HG03558 (cell line): Measurements from ENCODE around the gene PRKCD.
A peak's percentile ranks its signal among the peaks of the same experiment; 100 is the strongest.

Experiments used
- ATAC-seq: cut with Tn5 transposase; IDR thresholded peaks from one replicate; pipeline ENCODE4 v1.9.1; 2021; ENCODE audit warnings: moderate number of reproducible peaks; ENCODE audit not compliant: unreplicated experiment; ENCODE audit errors: extremely low read depth

Gene PRKCD

GRCh38 chr3:53160660-53161449 is at the start of gene PRKCD:
Gene PRKCD (plus strand): TSS chr3:53161209. CDS start chr3:53178423, 17,214 bp downstream.
- peak; percentile 23 for ATAC-seq

- no peak for ATAC-seq
Measured at GRCh38 chr3:53111822-53112221, 49.2 kb upstream of the PRKCD start.

GRCh38 chr3:53113293-53114010 is 47.6 kb upstream of the PRKCD start:
- ATAC-seq: no peak

DNA sequence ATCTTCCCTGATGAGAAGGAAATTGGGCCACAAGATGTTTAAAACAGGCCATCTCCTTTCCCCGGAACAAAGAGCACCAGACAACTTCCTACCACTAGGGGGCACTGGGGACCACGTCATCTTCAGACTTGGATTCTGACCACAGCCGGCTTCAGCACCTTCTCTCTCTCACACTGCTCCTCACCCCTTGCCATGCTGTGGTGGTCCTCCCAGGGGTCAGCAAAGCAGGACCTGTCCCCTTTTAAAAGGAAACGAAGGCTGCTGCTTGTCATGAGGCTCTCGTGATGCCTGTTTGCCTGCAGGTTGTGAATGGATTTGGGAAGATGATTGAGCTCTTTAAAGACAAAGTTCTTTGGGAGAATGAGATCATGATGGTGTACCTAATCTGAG is 47.0 kb upstream of the PRKCD start:
- ATAC-seq: no peak

DNA sequence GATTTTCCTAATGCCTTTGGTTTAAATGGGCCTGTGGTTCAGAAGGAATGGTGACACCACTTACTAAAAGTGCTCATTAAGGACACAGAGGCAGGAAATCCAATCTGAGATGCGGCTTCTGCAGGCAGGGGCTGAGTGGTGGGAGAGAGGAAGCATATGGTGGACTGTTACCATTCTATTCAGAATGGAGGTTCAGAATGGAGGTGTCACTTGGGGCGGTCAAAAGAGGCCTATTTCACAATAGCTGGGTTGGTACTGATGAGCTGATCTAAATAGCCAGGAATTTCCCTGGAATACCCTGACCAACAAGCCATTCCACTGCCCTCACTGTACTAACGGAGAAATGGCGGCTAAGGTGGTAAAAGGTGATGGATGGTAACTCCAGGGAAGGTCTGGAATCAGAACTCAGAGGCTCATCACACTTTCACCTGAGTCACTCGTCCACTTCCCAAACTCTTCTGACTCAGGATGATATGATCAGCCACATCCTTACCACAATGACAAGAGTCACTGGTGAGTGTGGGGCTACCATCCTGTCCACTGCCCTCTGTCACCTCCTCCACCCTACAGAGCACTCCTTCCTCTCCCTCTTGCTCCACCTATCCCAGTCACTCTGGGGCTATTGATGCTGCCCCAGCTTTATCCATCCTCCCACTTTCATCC is 46.5 kb upstream of the PRKCD start:
- ATAC-seq: no peak

GRCh38 chr3:53116956-53117355 is 44.1 kb upstream of the PRKCD start:
- ATAC-seq: no peak

GRCh38 chr3:53120336-53120735 is 40.7 kb upstream of the PRKCD start:
- ATAC-seq: no peak

DNA sequence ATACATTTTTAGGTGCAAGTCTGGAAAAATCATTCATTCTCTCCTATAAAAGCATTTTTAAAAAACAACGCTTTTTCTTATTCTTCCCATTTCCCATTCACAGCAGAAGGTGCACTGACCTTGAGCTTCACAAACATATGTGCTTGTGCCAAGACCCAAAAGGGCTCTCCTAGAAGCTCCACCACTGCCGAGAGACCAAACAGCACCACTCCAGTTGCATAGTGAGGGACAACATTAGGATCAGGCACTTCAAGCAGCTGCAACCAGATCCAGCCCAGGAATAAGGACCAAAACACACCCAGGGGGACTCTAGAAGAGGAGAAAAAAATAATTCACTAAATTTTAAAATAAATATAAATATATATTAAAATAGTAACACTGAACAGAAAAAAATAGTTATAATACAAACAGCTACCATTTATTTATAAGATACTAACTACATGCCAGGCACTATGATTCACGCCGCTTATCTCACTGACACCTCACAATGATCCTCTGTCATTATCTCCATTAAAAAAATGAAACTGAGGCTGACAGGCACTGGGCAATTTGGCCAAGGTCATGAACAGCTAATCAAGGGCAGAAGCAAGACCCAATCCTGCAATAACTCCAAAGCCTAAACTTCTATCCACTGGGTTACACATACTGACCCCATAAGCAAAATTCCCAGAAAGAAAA is 38.6 kb upstream of the PRKCD start:
- ATAC-seq: no peak

- ATAC-seq: no peak
Measured at GRCh38 chr3:53122933-53123305, 38.1 kb upstream of the PRKCD start.

GRCh38 chr3:53123510-53123909 is 37.5 kb upstream of the PRKCD start:
- no peak for ATAC-seq

- no peak for ATAC-seq
Measured at GRCh38 chr3:53123953-53124352, 37.1 kb upstream of the PRKCD start.

GRCh38 chr3:53126601-53127000 is 34.4 kb upstream of the PRKCD start:
- no peak for ATAC-seq

GRCh38 chr3:53129344-53129743 is 31.7 kb upstream of the PRKCD start:
- no peak for ATAC-seq

DNA sequence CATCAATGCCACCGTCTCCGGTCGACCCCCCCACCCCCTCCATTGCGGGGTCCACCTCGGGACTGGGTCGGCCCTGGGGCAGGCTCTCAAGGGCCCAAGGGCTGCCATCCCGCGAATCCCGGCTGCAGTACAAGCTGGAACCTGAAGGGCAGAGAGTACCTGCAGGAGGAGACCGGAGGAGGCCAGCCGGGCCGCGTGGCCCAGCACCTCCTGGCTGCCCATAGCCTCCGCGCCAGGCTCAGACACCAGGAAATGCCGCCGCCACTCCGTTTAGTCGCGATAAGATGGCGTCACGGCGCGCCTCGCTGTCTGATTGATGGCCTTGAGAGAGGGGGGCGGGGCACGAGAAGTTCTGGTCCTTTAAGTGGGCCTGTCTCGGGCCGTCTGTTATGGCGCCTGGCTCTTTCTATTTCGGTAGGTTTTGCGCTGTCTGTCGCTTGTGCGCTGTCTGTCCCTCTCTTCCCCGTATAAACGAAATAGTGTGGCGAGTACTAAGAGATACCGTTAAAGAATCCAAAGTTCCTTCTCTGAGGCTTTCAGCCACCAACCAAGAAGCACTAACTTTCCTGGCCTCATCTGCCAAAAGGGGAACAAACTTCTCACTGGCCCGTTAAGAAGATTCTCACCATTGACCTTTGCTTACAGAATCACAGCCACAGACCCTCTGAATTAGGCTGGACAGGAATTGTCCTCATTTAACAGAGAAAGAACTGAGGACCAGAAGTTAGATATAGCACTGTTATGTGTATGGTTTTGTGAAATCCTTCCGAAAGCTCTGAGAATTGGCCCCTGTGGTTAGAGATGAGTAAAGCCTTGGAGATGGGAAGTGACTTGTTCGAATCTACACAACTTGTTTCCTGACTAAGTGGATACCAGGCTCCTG is 30.6 kb upstream of the PRKCD start, which contains the start of gene RFT1:
RFT1 (minus strand) TSS at position 257 of the 883 bp plus-strand sequence; CDS start at position 222, 35 bp downstream.
- ATAC-seq: no peak

DNA sequence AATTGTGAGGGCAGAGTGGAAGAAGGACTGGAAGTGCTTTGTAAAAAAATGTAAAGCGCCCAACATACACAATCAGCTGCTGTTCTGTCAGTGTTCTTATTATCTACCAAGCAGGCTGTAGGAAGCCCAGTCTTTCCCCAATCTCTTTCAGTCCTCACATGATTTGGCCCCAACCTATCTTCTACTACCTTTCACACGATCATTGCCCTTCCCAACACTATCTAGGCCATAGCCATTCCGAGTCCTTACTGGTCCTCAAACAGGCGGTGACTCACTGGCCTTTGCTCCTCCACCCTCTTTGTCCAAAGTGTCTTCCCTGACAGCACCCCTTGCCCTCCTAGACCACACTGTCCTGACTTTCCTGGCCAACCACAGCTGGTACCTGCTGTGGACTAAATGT is 29.9 kb upstream of the PRKCD start:
- no peak for ATAC-seq

DNA sequence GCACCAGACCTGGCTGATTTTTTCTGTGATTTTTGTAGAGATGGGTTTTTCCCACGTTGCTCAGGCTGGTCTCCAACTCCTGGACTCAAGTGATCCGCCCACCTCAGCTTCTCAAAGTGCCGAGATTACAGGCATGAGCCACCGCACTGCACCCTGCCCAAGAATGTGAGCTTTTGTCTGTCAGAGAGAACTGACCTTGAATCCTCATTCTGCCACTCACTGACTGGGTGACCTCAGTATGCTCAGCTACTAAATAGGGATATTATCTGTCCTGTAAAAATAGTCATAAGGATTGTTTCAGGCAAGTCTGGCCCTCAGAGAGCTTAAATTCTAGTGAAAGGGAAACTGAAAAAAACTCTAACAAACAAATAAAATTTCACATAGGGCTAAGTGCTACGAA is 28.7 kb upstream of the PRKCD start:
- no peak for ATAC-seq

- no peak for ATAC-seq
Measured at GRCh38 chr3:53134631-53135232, 26.3 kb upstream of the PRKCD start.

- ATAC-seq: no peak
Measured at GRCh38 chr3:53137221-53137620, 23.8 kb upstream of the PRKCD start.

- ATAC-seq: no peak
Measured at GRCh38 chr3:53137835-53138446, 23.1 kb upstream of the PRKCD start.
